Skeletal muscle cell (primary cell): ENCODE results near the gene SRCIN1.
"Not testable (repeated sequence)": the region's sequence is repeated elsewhere in the genome, so short reads cannot be mapped to it uniquely, and the experiment has no call there.

ENCODE experiments used
- DNase-seq: peaks from one replicate; pipeline ENCODE4 v3.0.0-alpha.2; 2010; ENCODE audit warnings: low read depth
- H3K4me3 ChIP-seq: 2 replicates; pipeline ENCODE4 v1.5.1; 2011; ENCODE audit warnings: low read depth, mild to moderate bottlenecking, control low read depth, low read length, moderate library complexity

The SRCIN1 gene

DNA sequence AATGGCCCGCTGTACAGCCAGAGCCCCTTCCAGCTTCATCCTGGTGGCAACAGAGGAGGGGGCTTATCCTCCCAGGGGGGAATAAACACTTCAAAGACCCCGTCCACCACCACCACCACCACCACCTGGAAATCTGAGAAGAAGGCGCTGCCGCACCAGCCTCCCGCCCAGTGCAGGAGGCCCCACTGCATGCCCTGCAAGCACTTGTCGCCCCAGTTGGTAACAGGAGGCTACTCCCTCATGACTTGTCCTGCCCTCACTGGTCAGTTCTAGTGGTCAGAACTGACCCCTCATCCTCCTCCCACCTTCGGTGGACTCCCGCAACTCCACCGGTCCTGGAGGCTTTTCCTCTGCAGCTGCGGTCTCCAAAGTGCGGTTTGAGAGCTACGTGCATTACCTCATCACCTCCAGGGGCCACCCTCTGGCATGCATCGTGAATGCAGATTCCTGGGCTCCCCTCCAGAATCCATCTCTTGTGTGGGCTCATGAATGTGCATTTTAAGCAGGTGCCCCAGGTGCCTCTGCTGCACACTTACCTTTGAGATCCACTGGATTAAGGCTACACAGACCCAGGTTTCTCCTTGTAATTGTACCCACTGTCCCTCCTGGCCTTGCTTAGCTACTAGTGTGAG, 71.8 kb downstream of the SRCIN1 start:
- H3K4me3 ChIP-seq, result no peak overlapping the region
- no peak for DNase-seq

DNA sequence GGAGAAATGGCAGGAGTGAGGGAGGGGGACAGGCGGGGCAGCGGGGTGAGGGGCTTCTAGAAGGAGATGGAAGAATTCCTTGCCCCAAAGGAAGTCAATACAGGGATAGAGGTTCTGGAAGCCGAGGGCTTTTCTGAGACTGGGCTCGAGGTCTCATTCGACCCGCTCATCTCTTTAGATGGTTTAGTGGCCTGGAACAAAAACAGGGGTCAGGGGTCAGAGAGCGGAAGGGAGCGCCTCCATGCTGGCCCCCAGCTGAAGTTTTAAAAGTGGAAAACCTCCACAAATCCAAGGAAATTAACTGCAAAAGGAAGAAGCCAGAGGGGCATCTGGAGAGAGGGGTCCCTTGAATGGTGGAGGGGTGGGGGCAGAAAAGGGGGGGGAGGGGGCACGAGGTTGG, 72.5 kb downstream of the SRCIN1 start:
- H3K4me3 ChIP-seq, result no peak overlapping the region
- no peak for DNase-seq

DNA sequence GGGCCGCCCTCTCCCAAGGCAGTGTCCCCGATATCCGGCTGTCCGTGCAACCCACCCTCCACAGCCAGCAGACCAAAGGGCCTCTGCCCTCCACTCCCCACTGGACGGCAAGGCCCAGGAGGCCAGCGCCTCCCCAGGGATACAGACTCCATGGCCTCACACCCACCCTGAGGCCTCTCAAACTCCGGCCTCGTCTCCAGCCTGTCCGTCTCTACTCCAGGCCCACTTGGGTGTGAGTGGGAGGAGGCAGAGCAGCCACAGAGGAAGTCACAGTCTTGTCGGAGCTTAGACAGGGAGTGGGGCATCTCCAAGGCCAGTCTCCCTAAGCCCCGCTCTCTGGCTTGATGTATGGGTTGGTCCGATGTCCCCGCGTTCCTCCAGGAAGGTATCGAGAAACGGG, 73.3 kb downstream of the SRCIN1 start:
- no peak overlapping the region for H3K4me3 ChIP-seq
- no peak for DNase-seq

DNA sequence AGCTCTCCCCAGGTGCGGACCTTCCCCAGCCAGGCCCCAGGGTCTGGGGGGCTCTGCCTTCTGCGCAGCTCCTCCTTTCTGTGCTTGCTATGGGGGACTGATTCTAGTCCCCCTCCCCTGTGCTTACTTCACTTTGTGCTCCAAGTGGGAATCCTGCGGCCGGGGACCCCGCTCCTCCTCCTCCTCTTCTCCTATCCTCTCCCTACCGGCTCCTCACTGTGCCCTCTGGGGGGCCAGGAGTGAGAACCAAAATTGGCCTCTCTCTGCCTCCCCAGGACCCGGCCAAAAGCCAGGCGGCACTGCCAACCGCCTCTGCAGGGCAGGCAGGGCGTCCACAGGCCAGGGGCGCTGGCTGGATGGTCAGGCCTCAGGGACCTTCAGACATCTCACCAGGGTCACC, 74.0 kb downstream of the SRCIN1 start:
- not testable (repeated sequence) for DNase-seq, H3K4me3 ChIP-seq

DNA sequence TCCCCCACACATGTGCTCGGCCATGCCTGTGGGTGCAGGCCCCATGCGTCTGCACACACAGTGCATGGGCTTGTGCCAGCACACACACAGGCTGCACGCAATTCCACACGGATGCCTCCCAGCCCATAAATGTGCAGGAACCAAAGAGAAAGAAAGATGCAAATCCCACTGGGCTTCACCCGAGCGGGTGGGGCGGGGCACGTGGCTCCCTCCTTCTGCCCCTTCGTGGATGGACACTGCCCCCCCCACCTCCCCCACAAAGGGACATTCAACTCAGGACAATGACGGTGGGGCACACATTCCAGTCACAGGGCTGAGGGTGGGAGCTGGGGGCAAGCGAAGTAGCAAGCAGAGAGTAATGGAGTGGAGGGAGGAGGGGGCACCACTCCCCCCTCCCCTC, 74.9 kb downstream of the SRCIN1 start:
- not testable (repeated sequence) for H3K4me3 ChIP-seq, DNase-seq

DNA sequence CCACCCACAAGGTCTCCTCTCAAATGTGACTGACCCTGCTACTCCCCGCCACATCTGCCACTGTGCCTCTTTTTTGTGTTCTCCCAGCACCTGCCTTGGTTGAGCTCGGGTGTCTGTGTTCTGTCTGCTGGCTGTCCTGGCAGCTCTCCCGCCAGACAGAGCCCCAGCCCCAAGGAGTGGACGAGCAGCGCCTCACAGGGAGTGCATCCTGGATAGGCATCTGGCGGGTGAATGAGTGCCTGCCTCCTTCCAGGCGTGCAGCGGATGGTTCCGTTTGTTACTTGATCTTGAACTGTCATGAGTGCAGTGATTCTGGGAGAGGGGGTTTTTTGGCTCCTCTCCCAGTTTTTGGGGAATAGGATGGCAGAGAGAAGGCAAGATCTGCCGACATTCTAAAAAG, 77.6 kb downstream of the SRCIN1 start:
- not testable (repeated sequence) for DNase-seq, H3K4me3 ChIP-seq

DNA sequence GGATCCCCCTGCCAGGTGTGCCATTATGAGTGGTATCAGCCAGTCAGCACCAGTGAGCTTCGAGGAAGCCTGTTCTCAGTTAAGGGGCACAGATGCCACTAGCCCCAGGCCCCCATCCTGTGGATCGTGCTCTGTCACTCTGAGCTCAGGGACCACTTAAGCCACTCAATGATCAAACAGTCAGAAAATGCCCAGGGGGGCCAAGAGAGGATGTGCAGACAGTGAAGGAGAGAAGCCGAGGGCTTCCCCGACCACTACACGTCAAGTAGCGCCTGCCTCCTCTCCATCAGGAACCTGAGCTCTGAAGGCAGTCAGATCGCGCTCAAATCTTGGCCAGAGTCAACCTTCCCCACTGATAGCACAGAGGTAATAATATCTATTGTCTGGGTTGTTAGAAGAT, 79.2 kb downstream of the SRCIN1 start:
- not testable (repeated sequence) for DNase-seq, H3K4me3 ChIP-seq

DNA sequence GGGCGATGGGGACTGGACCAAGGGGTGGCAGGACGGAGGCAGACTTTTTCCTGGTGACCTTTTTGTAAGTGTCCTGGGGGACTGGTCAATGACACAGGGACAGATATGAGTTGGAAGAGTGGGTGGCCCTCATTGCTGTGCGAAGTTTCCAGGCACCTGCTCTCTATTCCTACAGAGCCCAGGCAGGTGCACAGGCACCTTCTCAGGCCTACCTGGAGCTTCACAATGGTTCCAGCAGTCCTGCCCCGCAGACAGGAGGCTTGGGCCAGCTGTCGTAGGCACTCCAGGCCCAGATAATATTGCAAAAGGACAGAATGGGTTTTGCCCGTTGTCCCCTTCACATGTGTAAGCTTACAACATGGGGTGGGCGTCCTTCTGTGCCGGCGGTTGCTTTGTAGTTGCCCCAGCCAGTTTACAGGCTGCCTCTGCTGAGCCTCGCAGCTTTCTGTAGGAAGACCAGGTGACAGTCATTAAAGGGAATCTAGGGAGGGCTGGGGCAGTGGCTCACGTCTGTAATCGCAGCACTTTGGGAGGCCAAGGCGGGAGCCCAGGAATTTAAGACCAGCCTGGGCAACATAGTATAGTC, 93.2 kb downstream of the SRCIN1 start:
- no peak for DNase-seq
- no peak overlapping the region for H3K4me3 ChIP-seq

DNA sequence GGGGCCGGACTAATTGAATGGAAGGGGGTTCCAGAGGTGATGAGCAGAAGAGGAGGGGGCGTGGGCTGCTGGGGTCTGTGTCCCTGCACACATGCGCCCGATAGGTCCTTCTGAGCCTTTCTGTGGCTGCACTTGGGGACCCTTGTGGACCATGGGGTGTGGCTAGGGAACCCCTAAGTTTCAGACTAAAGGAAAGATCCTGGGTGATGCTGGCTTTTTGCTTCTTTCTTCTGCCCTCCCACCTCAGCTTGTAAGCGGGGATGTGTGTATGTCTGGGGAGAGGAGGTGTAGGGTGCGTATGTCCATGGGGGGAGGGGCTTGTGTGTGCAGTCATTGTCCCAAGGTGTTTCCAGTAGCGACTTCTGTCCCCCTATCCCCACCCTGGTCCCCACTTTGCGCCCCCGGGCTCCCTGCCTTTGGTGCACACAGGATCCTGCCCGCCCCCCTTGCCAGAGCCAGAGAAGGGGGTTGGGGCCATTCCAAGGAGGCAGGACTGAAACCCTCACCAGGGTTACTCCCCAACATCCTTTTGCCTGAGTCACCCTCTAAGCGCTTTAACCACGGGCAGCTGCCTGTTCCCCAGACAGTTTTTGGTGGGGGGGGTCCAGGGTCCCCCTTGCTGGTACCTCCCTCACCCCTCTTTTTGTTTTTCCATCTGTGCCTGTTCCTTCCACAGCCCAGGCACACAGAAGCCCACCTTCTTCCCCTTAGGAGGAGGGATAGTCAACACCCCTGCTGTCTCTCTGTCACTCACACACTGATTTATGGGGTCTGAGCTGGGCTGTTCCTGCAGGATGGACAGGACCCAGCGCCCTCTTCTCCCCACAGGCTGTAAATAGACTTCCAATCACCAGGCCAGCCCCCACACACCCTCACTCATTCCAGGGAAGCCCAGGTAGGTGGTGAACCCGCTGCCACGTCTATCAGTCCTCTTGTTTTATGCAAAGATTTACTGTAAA, 94.3 kb downstream of the SRCIN1 start:
- peak; percentile 31 for DNase-seq
- H3K4me3 ChIP-seq, result no peak overlapping the region

DNA sequence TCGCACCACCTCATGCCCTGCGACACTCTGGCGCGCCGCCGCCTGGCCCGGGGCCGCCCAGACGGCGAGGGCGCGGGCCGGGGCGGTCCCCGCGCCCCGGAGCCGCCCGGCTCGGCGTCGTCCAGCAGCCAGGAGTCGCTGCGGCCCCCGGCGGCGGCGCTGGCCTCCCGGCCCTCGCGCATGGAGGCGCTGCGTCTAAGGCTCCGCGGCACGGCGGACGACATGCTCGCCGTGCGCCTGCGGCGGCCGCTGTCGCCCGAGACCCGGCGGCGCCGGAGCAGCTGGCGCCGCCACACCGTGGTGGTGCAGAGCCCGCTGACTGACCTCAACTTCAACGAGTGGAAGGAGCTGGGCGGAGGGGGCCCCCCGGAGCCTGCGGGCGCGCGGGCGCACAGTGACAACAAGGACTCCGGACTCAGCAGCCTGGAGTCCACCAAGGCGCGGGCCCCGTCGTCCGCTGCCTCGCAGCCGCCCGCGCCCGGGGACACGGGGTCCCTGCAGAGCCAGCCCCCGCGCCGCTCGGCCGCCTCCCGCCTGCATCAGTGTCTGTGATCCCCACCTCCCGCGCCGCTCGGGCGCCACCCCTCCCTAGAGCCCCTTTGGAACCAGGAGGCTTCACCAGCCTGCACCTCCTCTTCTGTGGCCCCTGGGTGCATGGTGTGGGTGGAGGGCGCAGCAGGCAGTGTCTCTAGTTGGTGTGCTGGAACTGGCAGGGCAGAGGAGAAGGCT, 95.2 kb downstream of the SRCIN1 start:
- DNase-seq, result no peak
- H3K4me3 ChIP-seq, result peak overlapping the region; percentile 13

DNA sequence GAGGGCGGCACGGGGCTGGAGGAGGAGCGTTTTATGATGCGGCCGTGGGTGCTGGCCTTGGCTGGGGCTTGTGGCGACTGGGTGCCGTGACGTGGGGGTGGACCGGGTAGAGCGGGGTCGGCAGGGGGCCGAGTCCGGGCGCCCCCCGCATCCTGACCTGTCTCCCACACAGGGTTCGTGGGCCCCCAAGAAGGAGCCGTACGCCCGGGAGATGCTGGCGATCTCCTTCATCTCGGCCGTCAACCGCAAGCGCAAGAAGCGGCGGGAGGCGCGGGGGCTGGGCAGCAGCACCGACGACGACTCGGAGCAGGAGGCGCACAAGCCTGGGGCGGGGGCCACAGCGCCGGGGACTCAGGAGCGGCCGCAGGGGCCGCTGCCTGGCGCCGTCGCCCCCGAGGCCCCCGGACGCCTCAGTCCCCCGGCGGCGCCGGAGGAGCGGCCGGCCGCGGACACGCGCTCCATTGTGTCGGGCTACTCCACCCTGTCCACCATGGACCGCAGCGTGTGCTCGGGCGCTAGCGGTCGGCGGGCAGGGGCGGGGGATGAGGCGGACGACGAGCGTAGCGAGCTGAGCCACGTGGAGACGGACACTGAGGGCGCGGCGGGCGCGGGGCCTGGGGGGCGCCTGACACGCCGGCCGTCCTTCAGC, 95.9 kb downstream of the SRCIN1 start:
- peak overlapping the region; percentile 18 for H3K4me3 ChIP-seq
- DNase-seq, result no peak

DNA sequence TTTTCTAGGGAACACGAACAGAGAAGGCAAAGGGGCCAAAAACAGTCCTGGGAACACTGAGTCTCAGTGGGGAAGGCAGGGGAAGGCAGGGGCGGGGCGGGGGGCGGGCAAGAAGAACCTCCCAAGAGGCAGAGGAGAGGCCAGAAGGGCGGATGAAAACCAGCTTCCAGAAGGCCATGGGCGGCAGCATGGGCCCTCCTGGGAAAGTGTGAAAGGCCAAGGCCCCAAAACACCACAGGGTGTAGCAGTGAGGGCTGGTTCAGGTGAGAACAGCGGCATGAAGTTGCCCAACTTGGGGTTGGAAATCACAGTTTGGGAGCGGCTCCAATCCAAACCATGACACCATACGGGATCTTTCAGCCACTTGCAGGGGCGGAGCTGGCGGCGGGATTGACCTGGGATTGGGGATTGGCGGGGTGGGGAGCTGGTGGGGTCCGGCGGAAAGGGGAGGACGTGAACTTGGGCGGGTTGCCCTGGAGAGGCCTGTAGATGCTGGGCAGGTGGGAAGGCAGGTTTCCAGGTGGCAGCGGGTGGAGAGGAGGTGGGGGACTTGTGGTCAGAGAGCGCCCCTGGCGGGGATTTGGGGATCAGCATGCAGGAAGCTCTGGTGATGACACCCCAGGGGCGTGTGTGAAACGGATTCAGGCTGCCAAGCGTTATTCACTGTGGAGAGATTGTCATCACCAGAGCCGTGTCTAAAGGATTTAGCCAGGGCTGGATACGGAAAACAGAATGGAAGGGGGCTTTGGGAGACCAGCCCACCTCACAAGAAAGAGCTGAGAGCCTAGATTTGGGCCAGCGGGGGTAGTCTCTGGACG, 96.6 kb downstream of the SRCIN1 start:
- DNase-seq, result peak; percentile 67
- H3K4me3 ChIP-seq, result peak overlapping the region; percentile 18

DNA sequence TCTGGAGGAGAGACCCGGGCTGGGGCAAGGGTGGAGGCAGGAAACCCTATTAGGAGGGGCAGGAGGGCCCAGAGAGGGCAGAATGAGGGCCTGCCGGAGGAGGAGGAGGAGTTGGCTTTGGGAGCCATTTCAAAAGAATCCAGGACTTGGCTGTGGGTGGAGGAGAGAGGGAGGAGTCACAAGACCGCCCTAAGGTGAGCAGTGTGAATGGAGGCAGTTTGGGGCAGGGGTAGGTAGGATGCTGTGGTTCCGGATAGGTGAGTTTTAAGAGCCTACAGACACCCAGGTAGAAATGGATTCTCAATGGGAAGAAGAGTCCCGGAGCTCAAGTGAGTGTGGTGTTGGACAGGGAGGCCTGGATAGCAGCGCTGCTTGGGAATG, 97.2 kb downstream of the SRCIN1 start:
- no peak for DNase-seq
- no peak overlapping the region for H3K4me3 ChIP-seq

DNA sequence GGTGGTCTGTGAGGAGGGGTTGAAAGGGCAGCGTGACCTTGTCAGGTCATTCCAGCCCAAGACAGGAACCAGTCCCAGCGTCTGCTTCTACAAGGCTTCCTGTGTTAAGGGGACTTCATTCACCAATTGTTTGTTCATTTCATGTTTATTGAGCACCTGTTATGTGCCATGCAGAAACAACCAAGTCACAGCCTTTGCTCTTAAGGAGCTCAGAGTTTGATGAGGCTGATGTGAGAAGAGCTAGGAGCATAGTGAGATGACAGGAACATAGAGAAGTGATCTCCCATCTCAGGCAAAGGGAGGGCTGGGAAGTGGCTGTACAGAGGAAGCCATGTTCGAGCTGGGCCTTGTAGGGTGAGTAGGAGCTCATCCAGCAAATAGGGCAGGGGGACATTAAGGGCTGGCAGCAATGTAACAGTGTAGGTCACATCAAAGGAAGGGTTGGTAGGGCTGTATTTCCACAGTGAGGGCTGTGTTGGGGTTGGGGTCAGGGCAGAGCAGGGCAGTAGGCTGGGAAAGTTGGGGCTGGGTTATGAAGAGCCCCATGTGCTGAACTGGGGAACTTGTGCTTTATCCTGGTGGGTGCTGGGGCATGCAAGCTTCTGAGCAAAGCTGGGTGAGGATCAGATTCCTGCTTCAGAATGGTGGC, 97.7 kb downstream of the SRCIN1 start:
- no peak for DNase-seq
- H3K4me3 ChIP-seq, result no peak overlapping the region

DNA sequence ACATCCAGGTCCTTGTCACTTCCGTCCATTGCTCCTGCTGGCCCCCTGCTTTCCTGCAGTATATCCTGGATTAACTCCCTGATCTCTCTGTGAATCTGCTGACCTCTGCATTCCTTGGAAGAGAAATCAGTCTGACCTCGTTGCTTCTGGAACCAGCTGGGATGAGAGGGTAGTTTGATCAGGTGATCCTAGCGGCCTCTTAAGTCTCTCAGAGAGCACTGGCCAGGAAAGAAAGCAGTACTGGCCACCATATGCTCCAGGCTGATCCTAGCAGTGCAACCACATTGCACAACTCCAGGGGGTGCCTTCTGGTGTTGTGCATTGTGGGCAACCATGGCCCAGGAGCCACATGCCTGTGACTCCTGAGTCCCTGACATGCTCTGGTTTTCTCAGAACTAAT, 98.3 kb downstream of the SRCIN1 start:
- no peak for DNase-seq
- H3K4me3 ChIP-seq, result no peak overlapping the region

DNA sequence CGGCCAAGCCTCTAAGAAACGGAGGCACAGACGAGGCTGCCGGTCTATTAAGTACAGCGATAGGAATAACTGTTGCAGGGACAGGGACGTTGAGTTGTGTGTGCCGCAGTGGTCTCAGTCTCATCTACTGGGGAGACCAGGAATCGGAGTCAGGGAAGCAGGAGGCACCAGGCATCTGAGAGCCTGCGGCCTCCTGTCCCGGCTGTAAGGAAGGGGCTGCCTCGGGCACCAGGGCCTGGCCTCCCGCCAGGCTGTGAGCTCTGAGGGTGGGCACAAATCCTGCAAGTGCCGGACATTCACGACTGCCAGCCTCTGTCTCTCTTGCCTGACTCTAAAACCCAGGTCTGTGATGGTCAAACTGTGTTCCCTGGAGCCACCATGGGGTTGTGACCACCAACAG, 101.5 kb downstream of the SRCIN1 start:
- DNase-seq, result no peak
- no peak overlapping the region for H3K4me3 ChIP-seq

DNA sequence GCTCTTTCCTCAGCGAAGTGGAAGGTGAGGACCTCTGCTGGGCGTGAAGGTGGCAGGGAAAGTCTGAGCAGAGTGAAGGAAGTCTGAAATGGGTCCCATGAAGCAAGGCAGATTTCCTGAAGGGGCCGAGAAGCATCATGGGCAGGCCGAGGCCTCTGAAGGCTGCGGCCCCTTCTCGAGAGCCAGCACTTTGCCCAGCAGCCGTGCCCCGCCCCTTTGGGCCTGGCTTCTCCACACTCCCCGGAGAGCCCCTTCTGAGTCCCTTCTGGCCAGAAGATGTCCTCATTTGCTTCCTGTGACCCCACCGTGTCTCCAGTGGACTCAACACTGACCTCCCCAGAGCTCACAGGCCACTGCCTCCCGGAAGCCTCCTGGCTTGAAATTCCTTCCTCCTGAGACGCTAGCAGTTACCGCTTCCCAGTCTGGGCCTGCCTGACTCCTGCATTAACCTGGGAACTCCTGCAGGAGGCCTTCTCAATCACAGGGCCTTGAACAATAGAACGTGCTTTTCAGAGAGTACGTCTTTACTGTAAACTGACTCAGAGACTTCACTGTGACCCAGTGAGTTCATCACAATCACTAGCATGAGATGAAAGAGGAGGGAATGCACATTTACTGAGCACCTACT, 102.4 kb downstream of the SRCIN1 start:
- H3K4me3 ChIP-seq, DNase-seq: not testable (repeated sequence)

DNA sequence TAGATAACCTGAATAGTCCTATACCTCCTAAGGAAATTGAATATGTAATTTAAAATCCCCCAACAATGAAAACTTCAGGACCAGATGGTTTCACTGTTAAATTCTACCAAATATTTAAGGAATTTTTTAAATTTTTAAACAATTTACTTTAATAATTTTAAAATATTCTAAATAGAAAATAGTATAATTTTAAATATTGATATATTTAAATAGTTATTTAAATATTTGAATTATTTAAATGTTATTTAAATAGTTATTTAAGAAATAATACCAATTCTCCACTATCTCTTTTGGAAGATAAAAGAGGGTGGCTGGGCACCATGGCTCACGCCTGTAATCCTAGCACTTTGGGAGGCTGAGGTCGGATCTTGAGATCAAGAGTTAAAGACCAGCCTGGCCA, 104.0 kb downstream of the SRCIN1 start:
- DNase-seq, H3K4me3 ChIP-seq: not testable (repeated sequence)
